ENCODE results near the gene PFDN2.

Gene PFDN2

GRCh38 chr1:161159087-161159912, 41.5 kb upstream of the PFDN2 start, which contains the start of gene USP21:
TSS of gene USP21 (plus strand) at chr1:161159500. CDS start at chr1:161160641, 1,141 bp downstream.
- POLR2A ChIA-PET: interaction anchor here (1.9 kb wide), 1 partner anchor 43 kb away, joined by 8 read pairs; the partner anchor contains the start of gene NDUFS2
- DNase-seq (ENCODE audit: extremely low spot score): peak; percentile 96
- CTCF ChIA-PET: interaction anchor here (0.6 kb wide), 2 partner anchors 22 to 66 kb away, joined by 3 read pairs; partner anchors contain the start of gene TOMM40L
- peak; percentile 94 for TF ChIP-seq HDGF (IDR thresholded peaks at IDR 0.05; ENCODE audit: borderline replicate concordance)
- TF ChIP-seq, protein P1, sequence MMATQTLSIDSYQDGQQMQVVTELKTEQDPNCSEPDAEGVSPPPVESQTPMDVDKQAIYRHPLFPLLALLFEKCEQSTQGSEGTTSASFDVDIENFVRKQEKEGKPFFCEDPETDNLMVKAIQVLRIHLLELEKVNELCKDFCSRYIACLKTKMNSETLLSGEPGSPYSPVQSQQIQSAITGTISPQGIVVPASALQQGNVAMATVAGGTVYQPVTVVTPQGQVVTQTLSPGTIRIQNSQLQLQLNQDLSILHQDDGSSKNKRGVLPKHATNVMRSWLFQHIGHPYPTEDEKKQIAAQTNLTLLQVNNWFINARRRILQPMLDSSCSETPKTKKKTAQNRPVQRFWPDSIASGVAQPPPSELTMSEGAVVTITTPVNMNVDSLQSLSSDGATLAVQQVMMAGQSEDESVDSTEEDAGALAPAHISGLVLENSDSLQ (IDR thresholded peaks at IDR 0.05): no peak

GRCh38 chr1:161158316-161159010, 40.6 kb upstream of the PFDN2 start:
- no peak for DNase-seq (ENCODE audit: extremely low spot score)
- POLR2A ChIA-PET: interaction anchor here (1.1 to 1.9 kb wide), 4 partner anchors 7 to 44 kb away, joined by 3 to 10 read pairs (median 6); partner anchors contain the start of genes NDUFS2 and PPOX
- TF ChIP-seq ELF4 (IDR thresholded peaks at IDR 0.05) (no peak), TARDBP (IDR thresholded peaks at IDR 0.05) (no peak), ZNF384 (IDR thresholded peaks at IDR 0.05) (no peak), ARNT (IDR thresholded peaks at IDR 0.05) (no peak), NFRKB (IDR thresholded peaks at IDR 0.05) (no peak), HDGF (IDR thresholded peaks at IDR 0.05; ENCODE audit: borderline replicate concordance) (no peak), SUZ12 (IDR thresholded peaks at IDR 0.05) (no peak), L3MBTL2 (conservative IDR thresholded peaks at IDR 0.05) (no peak), FOXA1 (IDR thresholded peaks at IDR 0.05) (no peak), FOXK2 (IDR thresholded peaks at IDR 0.05) (no peak)
- TF ChIP-seq, protein P1 (IDR thresholded peaks at IDR 0.05): no peak
- CTCF ChIA-PET: interaction anchor here (0.6 kb wide), 2 partner anchors 22 to 67 kb away, joined by 3 read pairs; partner anchors contain the start of gene TOMM40L

DNA sequence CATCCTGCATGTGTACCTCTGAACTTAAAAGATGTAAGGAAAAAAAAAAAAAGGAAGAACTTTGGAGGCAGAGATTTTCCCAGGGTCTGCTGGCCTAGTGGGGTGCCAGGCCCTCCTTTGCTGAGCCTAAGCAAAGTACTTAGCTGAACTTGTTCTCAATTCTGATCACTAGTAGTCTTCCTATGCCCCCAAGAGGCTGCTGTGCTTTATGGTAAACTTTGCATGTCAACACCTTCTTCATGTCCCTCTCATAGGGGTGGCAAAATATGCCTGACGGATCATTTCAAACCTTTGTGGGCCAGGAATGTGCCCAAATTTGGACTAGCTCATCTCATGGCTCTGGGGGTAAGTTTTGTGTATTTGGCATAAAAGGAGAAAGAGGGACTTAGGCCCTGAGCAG, 40.0 kb upstream of the PFDN2 start:
- CTCF ChIA-PET: interaction anchor here (1.1 kb wide), 1 partner anchor 8 kb away, joined by 4 read pairs; the partner anchor contains the start of gene PPOX
- no peak for TF ChIP-seq FOXK2 (IDR thresholded peaks at IDR 0.05)
- no peak for TF ChIP-seq SP1 (IDR thresholded peaks at IDR 0.05)
- no peak for TF ChIP-seq TARDBP (IDR thresholded peaks at IDR 0.05)
- TF ChIP-seq SUZ12 (IDR thresholded peaks at IDR 0.05): no peak
- no peak for TF ChIP-seq ELF4 (IDR thresholded peaks at IDR 0.05)
- no peak for TF ChIP-seq HDGF (IDR thresholded peaks at IDR 0.05; ENCODE audit: borderline replicate concordance)
- TF ChIP-seq ARNT (IDR thresholded peaks at IDR 0.05): no peak
- no peak for TF ChIP-seq FOXA1 (IDR thresholded peaks at IDR 0.05)
- no peak for TF ChIP-seq CTBP1 (IDR thresholded peaks at IDR 0.05; ENCODE audit: borderline replicate concordance)
- TF ChIP-seq NFRKB (IDR thresholded peaks at IDR 0.05): no peak
- TF ChIP-seq, protein P1 (IDR thresholded peaks at IDR 0.05): no peak
- no peak for TF ChIP-seq L3MBTL2 (conservative IDR thresholded peaks at IDR 0.05)
- TF ChIP-seq FOXM1 (IDR thresholded peaks at IDR 0.05; ENCODE audit: borderline replicate concordance): no peak
- TF ChIP-seq ZNF384 (IDR thresholded peaks at IDR 0.05): no peak
- TF ChIP-seq LEF1 (IDR thresholded peaks at IDR 0.05; ENCODE audit: borderline replicate concordance): no peak
- POLR2A ChIA-PET: interaction anchor here (1.1 to 1.9 kb wide), 4 partner anchors 8 to 45 kb away, joined by 3 to 10 read pairs (median 6); partner anchors contain the start of genes NDUFS2 and PPOX
- no peak for DNase-seq (ENCODE audit: extremely low spot score)

- TF ChIP-seq FOXK2 (IDR thresholded peaks at IDR 0.05) (peak; percentile 88), ZNF384 (IDR thresholded peaks at IDR 0.05) (no peak), FOXM1 (IDR thresholded peaks at IDR 0.05; ENCODE audit: borderline replicate concordance) (no peak), LEF1 (IDR thresholded peaks at IDR 0.05; ENCODE audit: borderline replicate concordance) (peak; percentile 70; the same call in 1 of the 2 replicates), ARNT (IDR thresholded peaks at IDR 0.05) (0 out of 2 replicates have a peak, but pooled peaks have one; percentile 18), BHLHE40 (IDR thresholded peaks at IDR 0.05; ENCODE audit: borderline replicate concordance) (no peak), CTBP1 (IDR thresholded peaks at IDR 0.05; ENCODE audit: borderline replicate concordance) (peak; percentile 16; the same call in 1 of the 2 replicates), TARDBP (IDR thresholded peaks at IDR 0.05) (no peak; the same call in 1 of the 2 replicates), SUZ12 (IDR thresholded peaks at IDR 0.05) (no peak), ELF4 (IDR thresholded peaks at IDR 0.05) (peak; percentile 99), FOXA1 (IDR thresholded peaks at IDR 0.05) (no peak), L3MBTL2 (conservative IDR thresholded peaks at IDR 0.05) (peak; percentile 67), NFRKB (IDR thresholded peaks at IDR 0.05) (peak; percentile 95), SP1 (IDR thresholded peaks at IDR 0.05) (no peak), HDGF (IDR thresholded peaks at IDR 0.05; ENCODE audit: borderline replicate concordance) (no peak)
- TF ChIP-seq, protein P1 (IDR thresholded peaks at IDR 0.05): no peak
- ChIA-PET POLR2A (interaction anchor here (0.6 to 2.3 kb wide), 17 partner anchors 8 to 891 kb away, joined by 3 to 19 read pairs (median 4); partner anchors contain the start of genes B4GALT3, DCAF8, DEDD and NIT1), CTCF (interaction anchor here (0.9 kb wide), 1 partner anchor 12 kb away, joined by 5 read pairs; the partner anchor contains the start of gene PPOX)
- DNase-seq (ENCODE audit: extremely low spot score): peak; percentile 85
These were observed 36.0 kb upstream of the PFDN2 start, which contains the start of gene UFC1 for GRCh38 chr1:161153682-161154337. TSS of gene UFC1 (plus strand) at chr1:161153978. CDS start at chr1:161153998, 20 bp downstream.
